ENCODE measurements around the gene LRRTM4.

- TF ChIP-seq CTCF (conservative IDR thresholded peaks at IDR 0.05 in 1 of 2, IDR thresholded peaks at IDR 0.05 in 1 of 2; ENCODE audit: extremely low read depth in 1 of 2, insufficient read depth in 1 of 2, low read depth in 1 of 2, low read length in 2 of 2) (no peak), EZH2 (IDR thresholded peaks at IDR 0.05; ENCODE audit: borderline replicate concordance, low read length) (no peak)
These were observed 118.0 kb downstream of the LRRTM4 start for GRCh38 chr2:77404189-77404588.
